G401.6 (cell line): ENCODE results near the gene DRD4.

Experiments
- FAIRE-seq: peaks from 2 replicates; lab custom pipeline; 2012; peaks lifted over from hg19 to GRCh38; lab: Jason Lieb, UNC

Gene DRD4

GRCh38 chr11:610146-610801 is 26.8 kb upstream of the DRD4 start:
- no peak for FAIRE-seq

GRCh38 chr11:611001-611996 is 25.8 kb upstream of the DRD4 start:
- FAIRE-seq = no peak

DNA sequence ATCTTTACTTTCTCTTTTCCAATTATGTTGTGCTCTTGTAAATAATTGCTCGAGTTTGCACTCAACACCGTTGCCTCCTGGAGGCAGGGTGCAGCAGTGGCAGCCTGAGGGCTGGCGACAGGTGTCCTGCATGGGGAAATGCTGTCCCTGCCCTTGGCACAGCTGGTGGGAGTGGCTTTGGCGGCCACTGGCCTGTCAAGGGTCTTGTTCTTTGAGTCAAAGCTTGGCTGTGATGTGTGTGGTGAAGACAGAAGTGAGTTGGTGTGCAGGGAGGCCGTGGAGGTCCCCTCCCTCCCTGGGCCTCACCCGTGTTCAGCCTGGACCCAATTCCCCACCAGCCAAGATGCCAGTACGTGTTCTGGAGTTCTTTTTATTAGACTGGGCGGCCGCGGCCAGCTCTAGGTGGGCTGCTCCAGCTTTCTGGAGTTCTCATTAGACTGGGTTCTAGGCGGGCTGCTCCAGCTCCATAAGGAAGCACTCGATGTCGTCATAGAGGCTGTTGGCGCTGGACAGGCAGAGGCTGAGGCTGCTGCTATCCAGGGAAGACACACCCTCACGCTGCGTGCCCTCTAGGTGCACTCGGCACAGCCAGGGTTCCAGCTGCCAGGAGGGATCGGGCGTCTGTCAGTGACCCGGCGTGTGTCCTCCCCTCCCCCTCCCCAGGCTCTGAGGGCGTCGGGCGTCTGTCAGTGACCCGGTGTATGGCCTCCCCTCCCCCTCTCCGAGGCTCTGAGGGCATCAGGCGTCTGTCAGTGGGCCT is 24.7 kb upstream of the DRD4 start:
- FAIRE-seq = no peak

DNA sequence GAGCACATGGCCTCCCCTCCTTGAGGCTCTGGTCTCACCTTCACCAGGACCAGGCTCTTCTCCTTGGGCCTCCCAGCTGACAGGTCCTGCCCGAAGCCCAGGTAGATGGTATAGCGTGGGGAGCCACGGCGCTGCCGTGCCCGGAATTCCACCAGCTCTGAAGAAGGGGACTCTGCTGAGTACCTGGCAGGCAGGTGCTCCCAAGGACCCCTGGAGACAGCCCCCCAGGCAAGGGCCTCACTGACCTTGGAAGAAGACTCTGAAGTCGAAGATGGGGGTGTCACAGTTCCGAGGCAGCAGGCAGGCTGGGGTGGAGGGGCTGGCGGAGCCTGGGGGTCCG is 24.1 kb upstream of the DRD4 start:
- FAIRE-seq = no peak

DNA sequence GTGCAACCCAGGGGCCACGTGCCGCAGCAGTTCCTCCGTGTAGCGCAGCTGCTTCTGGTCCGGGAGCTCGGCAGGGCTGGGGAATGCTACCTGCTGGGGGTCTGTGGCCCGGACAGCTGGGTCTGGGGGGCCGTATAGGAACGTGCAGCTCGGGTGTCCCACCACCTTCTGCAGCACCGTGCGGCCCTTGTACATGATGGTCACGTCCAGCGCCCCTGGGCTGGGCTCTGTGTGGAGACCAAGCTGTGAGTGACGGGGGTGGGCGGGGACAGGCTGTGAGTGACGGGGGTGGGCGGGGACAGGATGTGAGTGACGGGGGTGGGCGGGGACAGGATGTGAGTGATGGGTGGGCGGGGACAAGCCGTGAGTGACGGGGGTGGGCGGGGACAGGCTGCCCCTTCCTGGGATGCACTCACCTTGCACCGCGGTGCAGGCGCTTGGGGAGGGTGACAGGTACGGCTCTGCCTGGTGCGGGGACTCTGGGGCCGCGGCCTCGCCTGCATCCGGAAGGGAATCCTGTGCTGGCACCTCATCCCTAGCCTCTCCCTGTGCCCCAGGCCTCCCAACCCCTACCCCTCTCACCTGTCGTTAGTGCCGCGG is 23.6 kb upstream of the DRD4 start:
- FAIRE-seq = no peak

- no peak for FAIRE-seq
These were observed 22.9 kb upstream of the DRD4 start for GRCh38 chr11:614021-614622.

GRCh38 chr11:614623-615503 is 22.2 kb upstream of the DRD4 start:
- FAIRE-seq = no peak

- FAIRE-seq = no peak
These were observed 21.4 kb upstream of the DRD4 start, which contains the start of gene IRF7 for GRCh38 chr11:615504-616319. Gene IRF7 (minus strand): TSS chr11:615950. CDS start chr11:615364, 586 bp downstream.

DNA sequence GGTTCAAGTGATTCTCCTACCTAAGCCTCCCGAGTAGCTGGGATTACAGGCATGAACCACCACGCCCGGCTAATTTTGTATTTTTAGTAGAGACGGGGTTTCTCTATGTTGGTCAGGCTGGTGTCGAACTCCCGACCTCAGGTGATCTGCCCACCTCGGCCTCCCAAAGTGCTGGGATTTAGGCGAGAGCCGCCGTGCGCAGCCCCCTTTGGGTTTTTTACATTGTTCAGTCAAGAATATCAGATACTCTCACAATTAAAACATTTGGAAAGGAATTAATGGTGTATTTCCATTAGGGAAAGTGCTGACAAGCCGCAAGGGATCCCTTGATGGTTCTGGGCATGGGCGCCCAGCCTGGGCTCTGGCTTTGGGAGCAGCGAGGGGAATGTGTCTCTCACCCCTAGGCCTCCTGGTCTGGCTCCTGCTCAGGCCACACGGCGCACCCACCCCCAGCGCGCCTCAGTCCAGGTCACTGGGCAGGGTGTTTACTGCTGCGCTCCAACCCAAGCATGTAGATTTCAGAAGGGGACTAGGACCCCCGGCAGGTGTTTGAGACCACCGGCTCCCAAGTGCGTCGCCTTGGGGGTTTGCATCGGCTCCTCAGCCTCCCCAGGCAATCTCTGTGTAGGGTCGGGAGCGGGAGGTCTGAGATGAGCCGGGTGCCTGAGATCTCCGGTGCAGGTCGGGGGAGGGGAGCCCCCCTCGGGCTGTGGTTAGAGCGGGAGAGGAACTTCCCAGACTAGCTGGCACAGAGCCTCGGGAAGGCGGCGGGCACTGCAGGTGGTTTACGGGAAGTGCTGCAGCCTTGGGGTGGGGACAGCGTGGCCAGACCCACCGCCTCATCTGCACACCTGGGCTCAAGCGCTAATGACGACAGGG is 20.5 kb upstream of the DRD4 start:
- FAIRE-seq = no peak

- no peak for FAIRE-seq
These were observed 19.7 kb upstream of the DRD4 start for GRCh38 chr11:617199-617911.

DNA sequence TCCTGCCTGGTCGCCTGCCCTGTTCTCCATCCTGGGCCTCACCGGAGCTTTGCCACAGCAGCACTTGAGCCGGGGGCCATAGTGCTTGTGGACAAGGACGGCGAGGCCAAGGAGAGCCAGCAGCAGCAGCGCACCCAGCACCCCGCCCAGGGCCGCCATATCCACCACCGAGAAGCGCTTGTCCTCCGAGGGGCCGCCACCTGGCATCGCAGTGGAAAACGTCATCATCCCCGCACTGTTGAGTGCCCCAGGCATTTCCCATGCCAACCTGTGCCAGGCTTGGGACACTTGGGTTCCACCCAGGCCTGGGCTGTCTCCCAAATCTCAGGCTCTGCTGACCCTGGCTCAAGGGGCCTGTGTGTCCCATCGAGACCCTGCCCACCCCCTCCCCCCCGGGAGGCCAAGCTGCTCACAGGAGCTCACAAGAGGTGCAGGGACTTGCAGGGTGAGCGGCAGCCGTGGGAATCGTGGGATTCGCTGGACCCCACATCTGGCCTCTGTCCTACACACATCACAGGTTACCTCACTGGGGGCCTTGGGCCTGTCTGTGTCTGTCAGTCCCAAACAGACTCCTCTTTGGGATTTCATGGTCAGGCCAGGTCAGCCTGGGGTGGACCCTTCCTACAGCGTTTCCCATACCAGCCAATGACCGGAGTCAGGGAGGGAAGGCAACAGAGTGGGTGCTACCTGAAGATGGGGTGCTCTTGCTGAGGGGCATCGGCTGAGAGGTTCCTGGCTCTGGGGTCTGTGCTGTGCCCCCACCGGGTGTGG is 19.0 kb upstream of the DRD4 start:
- no peak for FAIRE-seq

DNA sequence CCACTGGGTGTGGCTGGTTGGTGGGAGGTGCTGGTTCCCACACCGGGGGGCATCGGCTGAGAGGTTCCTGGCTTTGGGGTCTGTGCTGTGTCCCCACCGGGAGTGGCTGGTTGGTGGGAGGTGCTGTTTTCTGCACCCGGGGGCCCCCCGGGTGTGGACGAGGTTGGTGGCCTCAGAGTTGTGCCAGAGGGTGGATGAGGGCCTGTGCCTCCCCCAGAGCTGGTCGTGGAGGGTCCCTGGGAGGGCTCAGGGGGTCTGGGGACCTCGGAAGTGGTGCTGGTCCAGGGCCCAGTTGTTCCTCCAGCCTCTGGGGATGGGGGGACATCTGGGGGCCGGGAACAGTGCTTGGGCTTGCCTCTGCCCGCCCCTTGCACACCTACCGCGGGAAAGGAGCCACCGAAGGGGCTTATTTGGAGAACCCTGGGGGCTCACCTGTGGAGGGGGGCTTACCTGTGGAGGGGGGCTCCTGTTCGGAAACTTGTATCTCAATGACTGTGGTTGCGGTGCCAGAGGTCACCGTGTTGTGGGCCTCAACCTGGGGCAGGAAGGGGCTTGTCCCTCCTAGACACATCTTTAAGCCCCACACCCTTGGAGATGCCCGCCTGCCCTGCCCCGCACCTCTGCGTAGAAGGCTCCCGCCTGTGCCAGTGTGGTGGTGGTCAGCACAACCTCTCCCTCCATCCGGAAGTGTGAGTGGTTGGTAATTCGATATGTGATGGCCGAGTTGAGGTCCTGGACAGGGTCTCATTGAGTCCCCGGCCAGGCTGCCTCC is 18.0 kb upstream of the DRD4 start:
- FAIRE-seq = no peak

GRCh38 chr11:619628-620050 is 17.4 kb upstream of the DRD4 start:
- no peak for FAIRE-seq

DNA sequence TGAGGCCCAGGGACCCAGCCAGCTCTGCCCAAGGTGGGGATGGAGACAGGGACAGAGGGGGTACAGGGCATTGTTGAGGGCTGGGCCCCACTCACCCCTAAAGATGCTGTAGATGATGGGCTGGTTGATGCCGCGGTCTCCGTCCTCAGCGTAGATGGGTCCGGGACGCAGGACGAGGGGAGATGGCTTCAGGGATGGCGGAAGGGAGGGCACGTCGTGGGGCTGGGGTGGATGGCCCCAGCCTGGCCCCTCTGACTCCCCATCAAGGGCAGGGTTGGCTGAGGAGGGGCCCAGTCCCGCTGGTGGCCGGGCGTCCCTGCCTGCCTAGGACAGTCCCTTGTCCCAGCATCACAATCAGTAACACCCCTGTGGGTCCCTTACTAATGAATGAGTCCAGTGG is 16.9 kb upstream of the DRD4 start:
- FAIRE-seq = no peak

DNA sequence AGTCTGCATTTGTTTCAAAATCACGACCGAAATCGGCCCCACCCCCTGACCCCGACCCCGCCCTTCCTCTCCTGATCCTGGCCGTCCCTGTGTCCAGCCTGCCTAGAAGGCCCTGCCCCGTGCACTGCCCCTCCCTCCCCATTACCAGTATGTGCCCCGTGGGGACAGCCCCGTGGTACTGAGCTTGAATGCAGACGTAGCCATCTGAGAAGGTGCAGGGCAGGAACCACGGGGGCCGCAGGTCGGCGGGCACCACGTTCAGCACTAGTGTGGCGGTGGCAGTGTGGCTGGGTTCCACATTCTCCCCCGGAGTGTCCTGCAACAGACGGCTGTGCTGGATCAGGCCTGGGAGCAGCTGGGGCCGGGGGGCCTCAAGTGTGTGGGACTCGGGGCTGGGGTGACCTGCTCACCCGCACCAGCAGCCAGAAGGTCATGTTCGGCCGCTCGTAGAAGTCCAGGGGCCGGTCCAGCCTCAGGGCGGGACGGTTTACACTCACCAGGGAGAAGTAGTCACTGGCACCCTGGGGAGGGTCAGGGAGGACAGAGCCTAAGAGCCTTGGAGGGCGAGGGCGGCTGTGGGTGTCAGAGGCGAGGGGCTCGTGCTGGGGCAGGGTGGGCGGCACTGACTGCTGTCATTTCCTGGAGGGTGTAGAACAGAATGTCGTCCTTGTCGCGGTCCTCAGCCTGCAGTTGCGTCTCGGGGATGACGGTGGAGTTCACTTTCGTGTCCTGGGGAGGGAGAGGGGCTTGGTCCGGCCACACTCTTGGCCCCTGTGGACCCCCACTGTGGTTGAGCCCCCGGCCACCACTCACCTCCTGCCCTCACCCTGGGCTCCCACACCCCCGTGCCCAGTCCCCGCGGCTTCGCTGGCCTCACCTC is 15.9 kb upstream of the DRD4 start:
- no peak for FAIRE-seq

- no peak for FAIRE-seq
These were observed 15.2 kb upstream of the DRD4 start for GRCh38 chr11:621838-622237.
